NAMALWA (cell line): Measurements from ENCODE around the gene NMT1.
A peak's percentile ranks its signal among the peaks of the same experiment; 100 is the strongest.

Experiments
- DNase-seq: peaks from one replicate; pipeline ENCODE4 v3.0.0-alpha.2; 2015; ENCODE audit warnings: low spot score

Gene NMT1

DNA sequence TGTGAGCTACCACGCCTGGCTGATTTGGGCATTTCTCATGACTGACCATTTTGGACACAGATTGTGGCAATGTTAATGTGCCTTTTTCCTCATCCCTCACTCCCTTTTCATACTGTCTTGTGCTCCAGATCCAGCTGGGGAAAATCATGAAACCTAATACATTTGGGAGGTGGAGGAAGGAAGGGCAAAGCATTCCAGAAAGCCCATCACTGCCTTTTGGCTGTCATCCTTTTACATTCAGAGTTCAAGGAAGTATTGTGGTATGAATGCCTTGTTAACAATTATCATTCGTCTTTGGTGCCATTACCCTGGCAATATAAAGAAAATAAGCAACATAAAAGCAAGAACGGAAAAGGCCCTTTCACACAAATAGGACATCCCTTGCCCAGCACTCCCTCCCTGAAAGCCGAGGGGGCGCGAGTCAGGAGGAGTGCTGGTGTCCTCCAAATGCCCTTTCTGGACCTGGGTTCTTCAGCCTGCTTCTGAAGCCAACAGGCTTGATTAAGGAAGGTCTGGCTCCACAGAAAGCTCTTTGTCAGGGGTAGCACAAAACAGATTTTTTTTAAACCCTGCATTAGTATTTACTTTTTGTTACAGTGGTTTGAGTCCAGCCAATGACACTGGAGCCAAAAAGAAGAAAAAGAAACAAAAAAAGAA, 20.1 kb downstream of the NMT1 start:
- no peak for DNase-seq

DNA sequence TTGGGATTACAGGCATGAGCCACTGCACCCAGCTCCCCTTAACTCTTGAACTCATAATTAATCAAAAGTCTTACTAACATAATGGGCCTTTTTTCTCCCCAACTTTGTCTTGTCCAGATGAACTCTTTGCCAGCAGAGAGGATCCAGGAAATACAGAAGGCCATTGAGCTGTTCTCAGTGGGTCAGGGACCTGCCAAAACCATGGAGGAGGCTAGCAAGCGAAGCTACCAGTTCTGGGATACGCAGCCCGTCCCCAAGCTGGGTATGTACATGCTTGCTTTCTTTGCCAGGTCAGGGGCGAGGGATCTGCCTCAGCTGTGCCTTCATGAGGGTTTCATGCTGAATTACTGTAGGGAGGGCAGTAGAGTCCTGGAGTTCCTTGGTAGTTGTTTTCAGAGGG, 25.3 kb downstream of the NMT1 start:
- DNase-seq = no peak

DNA sequence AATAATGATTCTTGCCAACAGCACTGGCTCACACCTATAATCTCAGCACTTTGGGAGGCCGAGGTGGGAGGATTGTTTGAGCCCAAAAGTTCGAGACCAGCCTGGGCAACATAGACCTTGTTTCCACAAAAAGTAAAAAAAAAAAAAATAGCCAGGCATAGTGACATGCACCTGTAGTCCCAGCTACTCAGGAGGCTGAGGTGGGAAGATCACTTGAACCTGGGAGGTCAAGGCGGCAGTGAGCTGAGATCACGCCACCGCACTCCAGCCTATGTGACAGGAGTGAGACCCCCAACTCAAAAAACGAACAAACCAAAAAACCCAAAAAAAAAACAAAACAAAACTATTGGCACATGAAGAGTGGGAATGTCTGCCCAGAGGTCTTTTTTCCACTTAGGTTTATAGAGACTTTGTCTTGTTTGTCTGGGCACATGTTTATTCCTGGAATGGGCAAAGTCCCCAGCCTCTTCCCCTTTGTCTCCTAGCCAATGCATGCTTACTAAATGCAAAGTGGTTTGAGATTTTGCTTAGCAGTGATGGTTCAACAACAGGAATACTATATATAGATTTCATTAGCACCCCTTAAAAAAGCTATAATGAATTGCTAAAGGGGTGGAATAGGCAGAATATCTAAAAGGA, 25.9 kb downstream of the NMT1 start:
- DNase-seq = no peak

DNA sequence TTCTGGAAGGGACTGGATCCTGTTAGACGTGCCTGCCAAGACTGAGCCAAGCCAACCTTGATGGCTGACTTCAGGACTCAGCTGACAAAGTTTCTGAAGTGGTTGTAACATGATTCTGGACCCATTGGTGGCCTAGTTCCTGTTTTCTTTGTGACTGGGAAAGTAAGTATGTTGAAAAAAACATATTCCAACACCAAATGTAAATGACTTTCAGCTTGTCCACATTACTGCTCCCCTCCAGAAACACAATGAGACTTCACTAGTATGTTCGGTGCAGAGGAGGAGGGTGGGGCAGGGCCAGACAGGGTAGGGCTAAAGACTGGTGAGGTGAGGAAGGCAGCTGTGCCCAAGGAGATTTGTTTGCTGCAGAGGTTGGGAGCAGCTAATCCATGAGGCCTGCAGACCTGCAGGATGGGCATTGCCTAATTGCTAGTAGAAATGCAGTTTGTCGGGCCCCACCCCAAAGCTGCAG, 26.4 kb downstream of the NMT1 start:
- DNase-seq = no peak

DNA sequence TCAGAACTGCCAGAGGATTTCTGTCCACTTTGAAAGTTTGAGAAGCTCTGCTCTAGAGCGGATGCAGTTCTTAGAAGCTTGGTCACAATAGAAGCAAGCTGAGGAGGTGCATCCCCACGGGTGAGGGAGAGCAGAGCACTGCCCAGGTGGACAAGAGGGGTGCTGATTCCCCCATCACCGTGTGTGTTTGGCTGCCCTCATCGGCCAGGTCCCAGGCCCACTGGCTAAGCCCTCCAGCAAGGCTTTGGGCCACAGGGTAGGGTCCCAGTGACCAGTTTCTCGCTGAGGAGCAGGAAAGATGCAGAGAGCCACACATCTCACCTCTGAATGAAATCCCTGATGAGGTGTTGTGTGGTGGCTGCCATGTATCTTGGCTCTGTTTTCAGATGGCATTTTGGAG, 26.9 kb downstream of the NMT1 start:
- no peak for DNase-seq

DNA sequence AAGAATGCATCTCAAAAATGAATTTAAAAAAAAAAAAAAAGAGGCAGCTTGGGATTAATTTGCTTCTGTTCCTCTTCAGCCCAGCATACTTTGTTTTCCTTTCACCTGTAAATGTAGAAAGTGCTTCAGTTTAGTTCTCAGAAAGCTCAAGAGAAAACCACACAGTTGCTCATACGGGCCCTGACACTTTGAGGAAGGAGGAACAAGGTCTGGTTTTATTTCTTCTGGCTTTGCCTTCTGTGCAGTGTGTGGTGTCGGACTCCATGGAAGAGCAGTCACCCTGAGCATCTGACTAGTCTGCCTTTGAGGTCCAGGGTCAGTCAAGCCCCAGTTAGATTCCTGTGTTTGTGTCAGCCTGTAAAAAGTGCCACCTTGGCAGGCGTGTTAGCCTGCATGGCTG, 27.6 kb downstream of the NMT1 start:
- DNase-seq = no peak

DNA sequence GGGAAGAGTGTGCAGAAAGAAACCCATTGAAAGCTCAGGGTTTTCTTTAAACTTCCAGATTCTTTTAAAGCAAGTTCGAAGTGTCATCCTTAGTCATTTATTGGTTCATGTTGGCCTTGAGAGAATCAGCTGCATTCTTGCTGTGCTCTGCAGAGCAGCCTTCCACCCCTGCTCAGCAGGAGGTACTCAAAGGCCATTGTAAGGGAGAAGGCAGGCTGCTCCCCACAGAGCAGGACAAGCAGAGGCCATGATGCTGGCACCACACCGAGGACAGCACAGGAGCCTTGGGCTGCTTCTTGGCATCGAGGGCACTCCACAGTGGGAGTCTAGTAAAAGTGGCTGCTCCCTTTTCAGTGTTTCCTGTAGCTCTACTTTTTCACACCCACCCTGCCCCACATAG, 29.6 kb downstream of the NMT1 start:
- DNase-seq = no peak

DNA sequence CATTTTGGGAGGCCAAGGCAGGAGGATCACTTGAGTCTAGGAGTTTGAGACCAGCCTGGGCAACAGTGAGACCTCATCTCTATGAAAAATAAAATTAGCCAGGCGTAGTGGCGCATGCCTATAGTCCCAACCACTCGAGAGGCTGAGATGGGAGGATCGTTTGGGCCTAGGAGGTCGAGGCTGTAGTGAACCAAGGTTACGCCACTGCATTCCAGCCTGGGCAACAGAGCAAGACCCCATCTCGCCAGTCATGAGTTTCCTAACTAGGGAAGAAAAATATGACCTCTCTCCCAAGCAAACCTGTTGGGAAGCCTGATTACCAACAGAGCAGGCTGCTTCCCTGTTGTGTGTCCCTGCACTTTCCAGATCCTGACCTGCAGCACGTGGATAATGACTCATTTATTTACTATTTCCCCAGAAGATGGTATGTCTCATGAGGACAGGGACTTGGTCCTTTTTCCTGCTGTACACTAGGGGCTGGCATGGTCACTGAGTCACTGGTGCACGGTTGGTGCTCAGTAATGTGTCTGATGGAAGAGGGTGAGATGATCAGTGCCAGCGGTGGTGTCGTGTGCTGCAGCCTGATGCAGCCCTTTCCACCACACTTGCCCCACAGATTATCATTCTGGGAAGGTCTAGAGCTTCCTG, 30.8 kb downstream of the NMT1 start:
- no peak for DNase-seq

DNA sequence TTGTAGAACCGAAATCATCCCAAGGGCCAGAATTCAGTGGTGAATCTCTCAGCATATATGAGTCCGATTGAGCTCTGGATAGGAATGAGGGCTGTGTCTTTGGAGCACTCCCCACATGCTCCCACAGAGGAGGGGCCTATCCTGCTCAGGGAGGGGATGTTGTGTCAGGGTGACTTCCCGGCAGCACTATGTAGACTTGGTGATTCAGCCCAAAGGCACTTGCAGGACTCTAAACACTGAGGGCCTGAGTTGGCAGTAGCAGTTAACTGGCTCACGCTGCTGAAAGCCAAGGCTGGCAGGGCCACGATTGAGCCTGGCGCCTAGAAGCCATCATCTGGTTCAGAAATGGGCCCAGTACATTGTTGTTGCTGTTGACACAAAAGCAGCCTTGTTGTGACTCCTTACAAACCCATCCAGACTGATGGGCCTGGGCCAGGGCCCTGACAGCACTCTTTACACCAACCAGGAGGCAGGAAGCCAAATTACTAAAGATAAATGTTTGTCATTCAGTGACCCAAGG, 31.9 kb downstream of the NMT1 start:
- no peak for DNase-seq

DNA sequence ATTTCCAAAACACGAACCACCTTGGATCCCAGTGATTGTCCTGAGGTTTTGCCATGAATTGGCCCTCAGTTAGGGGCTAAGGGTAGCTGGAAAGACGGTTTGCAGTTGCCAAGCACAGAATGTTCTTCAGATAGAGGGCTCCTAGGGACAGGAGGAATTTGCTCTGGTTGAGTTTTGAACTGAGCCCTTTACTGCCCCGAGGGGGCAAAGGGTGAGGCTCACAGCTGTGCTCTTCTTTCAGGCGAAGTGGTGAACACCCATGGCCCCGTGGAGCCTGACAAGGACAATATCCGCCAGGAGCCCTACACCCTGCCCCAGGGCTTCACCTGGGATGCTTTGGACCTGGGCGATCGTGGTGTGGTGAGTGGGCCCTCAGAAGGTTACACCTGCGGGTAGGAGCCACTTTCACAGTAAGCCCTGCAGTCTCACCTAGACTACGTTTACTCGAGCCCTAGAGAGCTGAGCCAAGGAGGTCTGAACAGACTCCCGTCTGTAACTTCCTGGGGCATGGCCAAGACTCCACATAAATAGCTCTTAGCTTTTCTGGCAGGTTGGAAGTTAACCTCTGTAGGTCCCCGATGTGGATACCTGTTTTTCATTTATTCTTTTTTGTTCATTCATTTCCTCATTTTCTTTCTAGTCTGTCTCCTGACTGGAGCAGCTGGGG, 32.5 kb downstream of the NMT1 start:
- no peak for DNase-seq

DNA sequence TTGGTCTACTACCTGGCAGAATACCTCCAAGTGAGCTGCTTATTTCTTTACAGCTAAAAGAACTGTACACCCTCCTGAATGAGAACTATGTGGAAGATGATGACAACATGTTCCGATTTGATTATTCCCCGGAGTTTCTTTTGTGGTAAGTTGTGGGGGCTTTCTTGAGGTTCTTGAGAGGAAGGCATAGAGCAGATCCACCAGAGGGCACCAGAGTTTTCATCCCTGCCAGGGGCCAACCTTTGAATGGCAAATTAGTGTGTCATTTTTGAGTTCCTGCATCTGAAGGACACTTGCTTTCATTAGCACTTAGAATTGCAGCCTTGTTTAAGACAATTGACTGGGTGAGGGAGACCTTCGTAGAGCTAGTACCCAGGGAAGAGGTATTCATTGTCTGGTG, 35.0 kb downstream of the NMT1 start:
- DNase-seq = peak; percentile 63

DNA sequence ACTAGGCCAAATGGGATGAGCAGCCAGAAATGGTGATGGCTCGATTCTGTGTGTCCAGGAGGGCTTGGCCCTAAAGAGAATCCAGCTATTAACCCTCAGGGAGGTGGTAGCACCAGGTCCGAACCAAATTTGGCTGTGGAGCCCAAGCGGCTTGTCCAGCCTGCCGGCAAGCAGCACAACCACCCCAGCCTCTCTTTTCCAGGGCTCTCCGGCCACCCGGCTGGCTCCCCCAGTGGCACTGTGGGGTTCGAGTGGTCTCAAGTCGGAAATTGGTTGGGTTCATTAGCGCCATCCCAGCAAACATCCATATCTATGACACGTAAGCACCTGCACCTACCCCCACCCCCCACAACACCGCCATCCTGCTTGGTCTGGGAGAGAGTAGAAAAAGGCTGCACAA, 35.8 kb downstream of the NMT1 start:
- DNase-seq = no peak

DNA sequence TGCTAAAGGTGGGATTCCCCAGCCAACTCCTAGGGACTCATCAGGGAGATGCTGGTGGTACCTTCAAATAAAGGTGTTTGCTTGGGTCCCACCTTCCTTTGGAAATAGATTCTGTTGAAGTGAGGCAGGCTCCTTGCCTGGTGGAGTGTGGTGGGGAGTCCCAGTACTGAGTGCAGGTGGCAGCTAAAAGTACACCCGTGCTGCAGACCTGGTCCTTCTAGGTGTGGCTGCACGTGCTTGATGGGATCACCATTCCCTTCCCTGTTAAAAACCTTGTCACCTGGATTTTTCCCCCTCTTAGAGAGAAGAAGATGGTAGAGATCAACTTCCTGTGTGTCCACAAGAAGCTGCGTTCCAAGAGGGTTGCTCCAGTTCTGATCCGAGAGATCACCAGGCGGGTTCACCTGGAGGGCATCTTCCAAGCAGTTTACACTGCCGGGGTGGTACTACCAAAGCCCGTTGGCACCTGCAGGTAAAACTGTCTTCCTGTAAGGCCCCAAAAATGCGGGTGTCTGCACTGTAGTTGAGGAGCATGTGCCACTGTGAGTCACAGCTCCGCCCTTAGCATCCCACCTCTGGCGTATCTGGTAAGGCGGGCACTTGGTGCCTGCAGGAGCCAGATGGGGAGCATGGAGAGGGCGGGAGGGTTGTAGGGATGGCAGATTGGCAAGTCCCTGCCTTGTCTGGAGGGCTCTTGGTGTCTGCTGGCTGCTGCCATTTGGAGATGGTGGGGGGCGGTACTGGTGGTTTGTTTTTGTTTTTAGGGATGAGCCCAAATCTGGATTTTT, 37.2 kb downstream of the NMT1 start:
- DNase-seq = no peak

DNA sequence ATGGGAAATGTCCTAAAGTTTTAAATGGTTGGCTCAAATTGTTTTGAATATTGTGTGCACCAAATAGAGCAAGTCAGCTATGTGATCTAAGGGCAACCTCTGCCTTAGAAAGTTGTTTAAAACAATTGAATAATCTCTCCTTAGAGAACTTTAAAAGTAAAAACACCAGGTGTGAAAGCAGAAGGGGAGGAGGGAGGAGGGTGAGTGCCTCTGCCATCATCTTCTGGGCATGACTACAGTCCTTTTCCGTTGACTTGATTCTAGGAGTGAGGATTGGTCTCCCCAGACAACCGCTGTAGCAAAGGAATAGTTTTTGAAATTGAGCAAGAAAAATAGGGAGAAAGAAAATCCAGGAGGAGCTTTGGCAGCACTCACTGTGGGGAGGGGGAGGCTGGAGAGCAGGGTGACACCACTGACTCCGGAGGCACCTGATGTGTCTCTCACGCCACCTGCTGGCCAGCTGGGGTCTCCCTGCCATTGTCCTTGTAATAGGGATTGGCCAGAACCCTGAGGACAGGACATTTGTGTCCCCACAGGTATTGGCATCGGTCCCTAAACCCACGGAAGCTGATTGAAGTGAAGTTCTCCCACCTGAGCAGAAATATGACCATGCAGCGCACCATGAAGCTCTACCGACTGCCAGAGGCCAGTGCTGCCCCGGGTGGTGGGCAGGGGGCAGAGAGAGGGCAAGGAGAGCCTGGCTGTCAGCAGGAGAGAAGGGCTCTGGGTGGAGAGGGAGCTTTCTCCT, 37.9 kb downstream of the NMT1 start:
- peak; percentile 86 for DNase-seq

DNA sequence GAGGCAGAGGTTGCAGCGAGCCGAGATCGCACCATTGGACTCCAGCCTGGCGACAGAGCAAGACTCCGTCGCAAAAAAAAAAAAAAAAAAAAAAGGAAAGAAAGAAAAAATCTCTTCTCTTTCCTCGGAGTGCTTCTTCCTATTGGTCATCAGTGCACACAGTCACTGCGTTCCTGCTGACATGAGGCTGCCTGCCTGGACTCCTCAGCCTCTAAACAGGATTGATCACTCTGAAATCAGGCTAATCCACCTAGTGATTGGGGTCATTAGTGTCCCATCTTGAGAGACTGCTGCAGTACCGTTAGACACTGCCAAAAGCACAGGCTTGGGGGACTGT, 40.4 kb downstream of the NMT1 start:
- DNase-seq = no peak

DNA sequence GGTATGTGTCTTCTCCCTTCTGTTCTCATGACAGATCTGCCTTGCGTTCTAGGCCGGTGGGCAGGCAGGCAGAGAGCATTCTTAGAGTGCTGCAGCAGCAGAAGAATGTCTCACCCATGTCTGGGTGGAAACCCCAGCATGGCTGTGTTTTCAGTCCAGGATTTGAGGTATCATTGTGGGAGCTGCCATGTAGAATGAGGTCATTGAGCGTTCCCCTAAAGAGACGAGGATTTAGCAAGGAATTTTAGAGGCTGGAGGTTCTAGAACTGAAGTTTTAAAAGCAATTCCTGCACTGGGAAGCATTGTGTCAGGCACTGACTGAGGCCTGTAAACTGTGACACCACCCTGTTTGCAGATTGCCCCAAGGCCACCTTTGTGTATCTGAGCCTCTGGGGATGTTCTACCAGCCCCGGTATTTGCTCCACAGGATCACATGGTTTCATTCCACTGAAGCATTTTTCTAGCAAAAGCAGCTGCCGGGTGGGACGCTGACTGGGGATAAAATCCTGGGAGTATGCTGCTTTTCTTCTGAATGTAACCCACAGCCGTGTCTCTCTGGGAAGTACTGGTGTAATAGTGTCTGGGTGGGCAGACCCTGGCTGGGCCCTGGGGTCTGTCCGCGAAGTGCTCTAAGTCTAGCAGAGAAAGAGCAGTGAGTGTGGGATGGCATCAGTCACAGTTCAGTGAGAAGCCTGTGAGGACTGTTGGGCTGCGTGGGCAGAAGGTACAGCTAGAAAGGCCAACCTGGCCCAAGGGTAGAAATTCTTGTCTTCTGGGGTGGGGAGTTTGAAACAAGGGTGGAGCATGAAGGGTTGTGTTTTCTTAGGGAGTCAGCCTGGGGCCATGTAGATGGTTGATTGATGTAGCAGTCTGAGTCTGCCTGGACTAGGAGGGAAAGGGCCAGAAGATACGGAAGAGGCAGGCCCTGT, 41.0 kb downstream of the NMT1 start:
- no peak for DNase-seq

DNA sequence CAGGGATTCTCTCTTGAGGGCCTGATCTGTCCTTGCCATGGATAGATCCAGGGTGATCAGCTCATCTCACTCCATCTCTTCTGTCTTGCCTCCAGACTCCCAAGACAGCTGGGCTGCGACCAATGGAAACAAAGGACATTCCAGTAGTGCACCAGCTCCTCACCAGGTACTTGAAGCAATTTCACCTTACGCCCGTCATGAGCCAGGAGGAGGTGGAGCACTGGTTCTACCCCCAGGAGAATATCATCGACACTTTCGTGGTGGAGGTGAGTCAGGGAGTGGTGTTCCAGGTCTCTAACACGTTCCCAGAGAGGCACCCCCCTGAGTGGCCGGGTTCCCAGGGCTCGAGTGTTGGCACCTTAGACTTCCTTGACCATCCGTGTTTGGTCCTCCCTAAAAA, 41.7 kb downstream of the NMT1 start:
- no peak for DNase-seq

DNA sequence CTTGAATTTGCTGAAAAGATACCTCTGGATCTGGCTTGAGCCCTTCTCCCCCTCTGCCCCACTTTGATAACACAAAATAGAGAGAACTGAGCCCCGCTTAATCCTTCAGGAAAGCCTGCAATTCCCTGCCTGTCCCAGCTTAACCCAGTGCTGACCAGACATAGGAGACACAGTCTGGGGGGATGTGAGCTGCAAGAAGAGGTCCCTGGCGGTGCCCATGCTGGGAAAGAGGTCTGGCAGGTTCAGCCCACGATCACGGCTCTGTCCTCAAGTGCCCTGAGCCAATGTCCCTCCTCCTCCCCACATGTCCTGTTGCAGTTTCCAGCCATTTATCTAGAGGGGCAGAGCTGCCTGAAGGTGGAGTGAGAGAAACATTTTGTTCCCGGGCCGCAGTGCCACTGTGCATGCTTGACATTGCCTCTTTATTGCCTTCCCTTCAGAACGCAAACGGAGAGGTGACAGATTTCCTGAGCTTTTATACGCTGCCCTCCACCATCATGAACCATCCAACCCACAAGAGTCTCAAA, 42.2 kb downstream of the NMT1 start:
- no peak for DNase-seq

DNA sequence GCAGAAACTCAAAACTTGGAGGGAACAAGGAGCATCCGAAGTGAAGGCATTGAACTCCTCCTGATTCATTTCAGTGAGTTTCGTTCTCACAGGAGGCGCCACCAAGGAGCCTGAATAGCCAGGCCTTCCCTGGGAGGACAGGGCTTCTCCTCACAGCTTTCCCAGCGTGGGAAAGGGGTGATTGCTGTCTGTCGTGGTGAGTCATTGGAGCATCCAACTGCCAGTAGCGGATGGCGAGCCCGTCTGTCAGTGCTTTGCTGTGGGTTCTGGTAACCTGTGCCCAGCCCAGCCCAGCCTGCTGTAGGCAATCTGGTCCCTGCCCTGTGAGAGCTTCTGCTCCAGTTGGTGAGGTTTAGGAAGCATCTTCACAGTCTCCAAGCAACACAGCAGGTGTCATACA, 42.9 kb downstream of the NMT1 start:
- no peak for DNase-seq

DNA sequence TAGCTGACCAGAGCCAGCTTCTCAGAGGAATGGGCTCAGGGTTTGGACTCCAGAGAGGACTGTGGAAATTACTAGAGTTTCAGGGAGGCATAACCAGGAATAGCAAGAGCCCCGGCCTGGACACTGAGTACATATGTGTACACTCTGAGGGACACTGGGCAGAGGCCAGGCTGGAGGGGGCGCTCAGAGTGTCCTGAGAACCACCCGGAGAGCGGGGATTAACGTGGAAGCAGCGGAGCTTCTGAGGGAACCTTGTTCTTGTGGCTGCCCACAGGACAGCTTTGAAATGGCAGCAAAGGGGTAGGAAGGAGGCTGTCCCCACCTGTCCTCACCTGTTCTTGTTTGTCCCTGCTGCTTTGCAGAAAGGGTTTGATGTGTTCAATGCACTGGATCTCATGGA, 43.4 kb downstream of the NMT1 start:
- DNase-seq = no peak
